Hepatocyte (in vitro differentiated cells): ENCODE data around the gene PLEKHA4.

Experiments used
- EZH2 ChIP-seq: fragments of 200-600 bp; sonication (generic); IDR thresholded peaks from 2 replicates; pipeline ENCODE4 v1.6.1; 2016; ENCODE audit warnings: antibody characterized with exemption, mild to moderate bottlenecking, borderline replicate concordance
- EZH2phosphoT487 ChIP-seq: fragments of 200-600 bp; sonication (generic); IDR thresholded peaks from one replicate; pipeline ENCODE4 v1.6.1; 2018; ENCODE audit warnings: antibody characterized with exemption, mild to moderate bottlenecking, low read depth, moderate library complexity; ENCODE audit not compliant: unreplicated experiment, severe bottlenecking
- TF ChIP-seq, protein P1 (sequence below): fragments of 200-600 bp; sonication (generic); IDR thresholded peaks from 2 replicates; pipeline ENCODE4 v1.5.1; 2016; ENCODE audit warnings: antibody characterized with exemption, mild to moderate bottlenecking; ENCODE audit not compliant: poor library complexity

DNA sequence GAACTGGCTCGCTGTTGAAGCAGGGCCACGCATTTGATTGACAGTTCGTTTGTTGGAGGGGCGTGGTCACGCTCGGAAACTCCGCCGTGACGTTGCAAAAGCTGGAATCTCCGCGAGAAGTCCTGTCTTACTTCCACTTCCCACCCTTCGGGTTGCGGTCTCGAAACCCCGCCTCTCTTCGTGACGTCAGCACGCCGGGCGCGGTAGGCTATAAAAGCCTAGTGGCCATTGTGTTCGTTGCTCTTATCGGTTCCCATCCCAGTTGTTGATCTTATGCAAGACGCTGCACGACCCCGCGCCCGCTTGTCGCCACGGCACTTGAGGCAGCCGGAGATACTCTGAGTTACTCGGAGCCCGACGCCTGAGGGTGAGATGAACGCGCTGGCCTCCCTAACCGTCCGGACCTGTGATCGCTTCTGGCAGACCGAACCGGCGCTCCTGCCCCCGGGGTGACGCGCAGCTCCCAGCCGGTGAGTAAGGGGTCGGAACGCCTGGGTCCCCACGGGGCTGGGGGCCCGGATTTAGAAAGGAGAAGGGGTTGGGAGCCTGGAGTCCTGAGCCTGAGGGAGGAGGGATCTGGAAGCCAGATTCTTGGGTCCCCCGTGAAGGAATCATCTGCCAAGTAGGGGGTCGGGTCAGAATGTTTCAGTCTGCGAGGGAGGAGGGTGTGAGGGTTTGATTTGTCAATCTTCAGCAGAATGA lies 3.9 kb upstream of the PLEKHA4 start, which contains the start of gene PPP1R15A:
- TF ChIP-seq EZH2 (no peak), EZH2phosphoT487 (no peak)
- TF ChIP-seq, protein P1, sequence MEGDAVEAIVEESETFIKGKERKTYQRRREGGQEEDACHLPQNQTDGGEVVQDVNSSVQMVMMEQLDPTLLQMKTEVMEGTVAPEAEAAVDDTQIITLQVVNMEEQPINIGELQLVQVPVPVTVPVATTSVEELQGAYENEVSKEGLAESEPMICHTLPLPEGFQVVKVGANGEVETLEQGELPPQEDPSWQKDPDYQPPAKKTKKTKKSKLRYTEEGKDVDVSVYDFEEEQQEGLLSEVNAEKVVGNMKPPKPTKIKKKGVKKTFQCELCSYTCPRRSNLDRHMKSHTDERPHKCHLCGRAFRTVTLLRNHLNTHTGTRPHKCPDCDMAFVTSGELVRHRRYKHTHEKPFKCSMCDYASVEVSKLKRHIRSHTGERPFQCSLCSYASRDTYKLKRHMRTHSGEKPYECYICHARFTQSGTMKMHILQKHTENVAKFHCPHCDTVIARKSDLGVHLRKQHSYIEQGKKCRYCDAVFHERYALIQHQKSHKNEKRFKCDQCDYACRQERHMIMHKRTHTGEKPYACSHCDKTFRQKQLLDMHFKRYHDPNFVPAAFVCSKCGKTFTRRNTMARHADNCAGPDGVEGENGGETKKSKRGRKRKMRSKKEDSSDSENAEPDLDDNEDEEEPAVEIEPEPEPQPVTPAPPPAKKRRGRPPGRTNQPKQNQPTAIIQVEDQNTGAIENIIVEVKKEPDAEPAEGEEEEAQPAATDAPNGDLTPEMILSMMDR = no peak
